Neuronal stem cell (in vitro differentiated cells): Measurements from ENCODE around the gene PDE10A. TPM values are rescaled to one million over a fixed set of nuclear protein-coding genes. Genes with fewer than 3 reads are reported as not detected.

ENCODE experiments used
- DNase-seq: peaks from one replicate; pipeline ENCODE4 v3.0.0-alpha.2; 2013; ENCODE audit warnings: low spot score
- H2AFZ ChIP-seq: one replicate; pipeline ENCODE4 v1.6.1; 2013; ENCODE audit warnings: mild to moderate bottlenecking, low read length, inconsistent platforms
- H2AK5ac ChIP-seq: 2 replicates; pipeline ENCODE4 v1.6.1; 2013; ENCODE audit warnings: low read depth, mild to moderate bottlenecking, inconsistent platforms, low read length, moderate library complexity, mixed read lengths
- H2BK120ac ChIP-seq: 2 replicates; pipeline ENCODE4 v1.6.1; 2013; ENCODE audit warnings: low read depth, mild to moderate bottlenecking, inconsistent platforms, low read length, moderate library complexity, mixed read lengths
- H2BK12ac ChIP-seq: one replicate; pipeline ENCODE4 v1.6.1; 2013; ENCODE audit warnings: low read length, inconsistent platforms
- H2BK15ac ChIP-seq: 2 replicates; pipeline ENCODE4 v1.6.1; 2013; ENCODE audit warnings: mild to moderate bottlenecking, low read length, inconsistent platforms, mixed read lengths
- H2BK5ac ChIP-seq: one replicate; pipeline ENCODE4 v1.6.1; 2013; ENCODE audit warnings: inconsistent platforms, mild to moderate bottlenecking, low read length, moderate library complexity
- H3K14ac ChIP-seq: one replicate; pipeline ENCODE4 v1.6.1; 2013; ENCODE audit warnings: low read length, inconsistent platforms
- H3K18ac ChIP-seq: 2 replicates; pipeline ENCODE4 v1.6.1; 2013; ENCODE audit warnings: low read length, inconsistent platforms
- H3K23ac ChIP-seq: 2 replicates; pipeline ENCODE4 v1.6.1; 2013; ENCODE audit warnings: low read depth, mild to moderate bottlenecking, mixed read lengths, low read length, inconsistent platforms; ENCODE audit not compliant: poor library complexity
- H3K27ac ChIP-seq: replicated peaks from 3 replicates; pipeline ENCODE4 v1.5.1; 2013; ENCODE audit warnings: low read length, inconsistent platforms
- H3K27me3 ChIP-seq, 3 experiments: 2 replicates each; pipeline ENCODE4 v1.6.1; 2013; ENCODE audit warnings: low read length in 3 of 3, mild to moderate bottlenecking in 2 of 3, inconsistent platforms in 1 of 3, low read depth in 1 of 3, mixed read lengths in 1 of 3, moderate library complexity in 1 of 3; ENCODE audit not compliant: control insufficient read depth in 3 of 3, insufficient read depth in 3 of 3
- H3K36me3 ChIP-seq, 2 donors: replicated peaks in 1 of 2; 2 replicates each; pipeline ENCODE4 v1.6.1; 2013; ENCODE audit warnings: low read length in 2 of 2; ENCODE audit not compliant: control insufficient read depth in 2 of 2, insufficient read depth in 2 of 2
- H3K4ac ChIP-seq: 2 replicates; pipeline ENCODE4 v1.6.1; 2013; ENCODE audit warnings: inconsistent platforms, mild to moderate bottlenecking, low read length, moderate library complexity
- H3K4me1 ChIP-seq, 2 donors: 1 replicate in 1 of 2; 2 replicates in 1 of 2; pipeline ENCODE4 v1.6.1; 2013; ENCODE audit warnings: low read length in 2 of 2, low read depth in 1 of 2; ENCODE audit not compliant: control insufficient read depth in 2 of 2, insufficient read depth in 1 of 2
- H3K4me2 ChIP-seq: one replicate; pipeline ENCODE4 v1.6.1; 2013; ENCODE audit warnings: mild to moderate bottlenecking, low read length, inconsistent platforms; ENCODE audit not compliant: insufficient read depth, poor library complexity, severe bottlenecking
- H3K4me3 ChIP-seq, 2 donors: 2 replicates each; pipeline ENCODE4 v1.5.1; 2013; ENCODE audit warnings: low read length in 2 of 2, mild to moderate bottlenecking in 2 of 2, inconsistent platforms in 1 of 2, moderate library complexity in 1 of 2
- H3K79me1 ChIP-seq: one replicate; pipeline ENCODE4 v1.6.1; 2013; ENCODE audit warnings: low read depth, mild to moderate bottlenecking, inconsistent platforms, low read length, moderate library complexity
- H3K9ac ChIP-seq: one replicate; pipeline ENCODE4 v1.6.1; 2013; ENCODE audit warnings: mild to moderate bottlenecking, low read depth, low read length, inconsistent platforms; ENCODE audit not compliant: poor library complexity
- H3K9me3 ChIP-seq, 2 donors: replicated peaks in 1 of 2; 2 replicates each; pipeline versions ENCODE3 to v1.6.1; 2013; ENCODE audit warnings: low read length in 2 of 2, mild to moderate bottlenecking in 2 of 2, inconsistent platforms in 1 of 2, low read depth in 1 of 2, mixed read lengths in 1 of 2, moderate library complexity in 1 of 2; ENCODE audit not compliant: control insufficient read depth in 2 of 2, insufficient read depth in 1 of 2
- H4K8ac ChIP-seq: one replicate; pipeline ENCODE4 v1.6.1; 2013; ENCODE audit warnings: low read depth, mild to moderate bottlenecking, inconsistent platforms, low read length, moderate library complexity
- H4K91ac ChIP-seq: one replicate; pipeline ENCODE4 v1.6.1; 2013; ENCODE audit warnings: low read length, low read depth, mild to moderate bottlenecking, inconsistent platforms; ENCODE audit not compliant: poor library complexity
- WGBS, 2 donors: extraction: QIAGEN DNeasy Blood & Tissue Kit; methylation state at CpG; one replicate each; pipeline ENCODE4 v1.1.7; 2013; ENCODE audit warnings: missing lambda C conversion rate in 2 of 2, mixed read lengths in 1 of 2; ENCODE audit not compliant: insufficient read length in 2 of 2, insufficient replicate concordance in 1 of 2; ENCODE audit errors: extremely low coverage in 2 of 2; 5-methylcytosine and 5-hydroxymethylcytosine counted together
- small RNA-seq: library from polyadenylated mRNA; stranded (forward); fragments of <200 nt; extraction: miRNeasy Mini kit (QIAGEN cat#:217004); gene quantifications from one replicate; pipeline ENCODE3, GENCODE V24; 2013; ENCODE audit not compliant: insufficient read depth

Gene PDE10A

GRCh38 chr6:165298402-165298801 lies 364.6 kb downstream of the PDE10A start:
- WGBS, 2 donors: no CpG with 5 or more reads among the region's 6 CpGs
- no peak overlapping the region for H4K91ac ChIP-seq
- no peak overlapping the region for H3K9ac ChIP-seq
- H3K4me3 ChIP-seq: no peak overlapping the region
- H2BK15ac ChIP-seq: no peak overlapping the region
- peaks cover 8% of the 10 kb centered on the region for H3K79me1 ChIP-seq
- no peak overlapping the region for H3K27ac ChIP-seq
- peaks cover 13 to 21% of the 10 kb centered on the region in 2 donors for H3K36me3 ChIP-seq
- peaks cover 11 to 16% of the 10 kb centered on the region in 2 donors for H3K4me1 ChIP-seq
- H3K18ac ChIP-seq: no peak overlapping the region
- no peak overlapping the region for H4K8ac ChIP-seq
- H2BK120ac ChIP-seq: no peak overlapping the region
- no peak overlapping the region for H2AK5ac ChIP-seq
- H3K23ac ChIP-seq: no peak overlapping the region
- no peak overlapping the region for H2BK5ac ChIP-seq
- no peak for DNase-seq
- H2AFZ ChIP-seq: no peak overlapping the region
- no peak overlapping the region for H3K14ac ChIP-seq
- no peak overlapping the region for H3K4me2 ChIP-seq
- H3K9me3 ChIP-seq: peaks cover 4 to 6% of the 10 kb centered on the region in 2 donors
- H2BK12ac ChIP-seq: no peak overlapping the region
- no peaks in the 10 kb centered on the region for H3K27me3 ChIP-seq
- no peak overlapping the region for H3K4ac ChIP-seq

DNA sequence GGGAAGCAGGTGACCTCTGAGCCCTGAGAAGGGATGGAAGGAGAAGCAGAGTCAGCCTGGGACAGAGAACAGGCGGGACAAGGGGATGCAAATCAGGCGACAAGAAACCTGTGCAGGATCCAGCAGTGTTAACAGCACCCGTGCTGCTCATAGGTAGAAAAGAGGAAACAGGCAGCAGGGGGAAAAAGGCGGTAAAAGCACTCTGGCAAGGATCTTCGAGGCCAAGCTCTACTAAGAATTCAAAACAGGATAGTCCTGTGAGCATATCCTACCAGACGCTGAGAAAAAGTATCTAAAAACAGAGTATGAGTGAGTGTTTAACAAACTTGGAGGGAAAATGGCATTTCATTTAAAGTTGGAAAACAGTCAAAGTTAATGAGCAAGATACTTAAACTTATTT lies 370.4 kb downstream of the PDE10A start:
- Histone ChIP-seq H3K23ac (no peak overlapping the region), H2AFZ (no peak overlapping the region), H4K91ac (no peak overlapping the region), H2BK12ac (no peak overlapping the region), H3K4me2 (no peak overlapping the region), H3K27ac (no peak overlapping the region), H2AK5ac (no peak overlapping the region), H4K8ac (no peak overlapping the region), H2BK120ac (no peak overlapping the region), H3K4me1 (peaks cover 0 to 1% of the 10 kb centered on the region in 2 donors), H3K9me3 (peaks cover 2 to 6% of the 10 kb centered on the region in 2 donors), H3K4ac (no peak overlapping the region), H3K14ac (no peak overlapping the region), H3K27me3 (no peaks in the 10 kb centered on the region), H3K36me3 (peaks cover 9 to 48% of the 10 kb centered on the region in 2 donors), H3K4me3 (no peak overlapping the region), H2BK15ac (no peak overlapping the region), H3K79me1 (no peaks in the 10 kb centered on the region), H3K18ac (no peak overlapping the region), H2BK5ac (no peak overlapping the region), H3K9ac (no peak overlapping the region)
- no peak for DNase-seq
- no CpG with 5 or more reads among the region's 6 CpGs for WGBS, 2 donors

Small RNA genes within 50 kb of the gene (small RNA-seq; reads per million reads assigned to genes)
- gene RNA5SP226: not detected
